Fibroblast of lung (primary cell): Measurements from ENCODE around the gene CST9. TPM values are rescaled to one million over a fixed set of nuclear protein-coding genes. Genes with fewer than 3 reads are reported as not detected.

Experiments
- DNase-seq, 2 donors: peaks; one replicate each; pipeline versions ENCODE4 v3.0.0 to v3.0.0-alpha.2; 2010; ENCODE audit warnings: low read depth in 2 of 2
- H2AFZ ChIP-seq: 2 replicates; pipeline ENCODE4 v1.5.1; 2012; ENCODE audit warnings: low read length, control low read depth, inconsistent platforms
- H3K27ac ChIP-seq: 2 replicates; pipeline ENCODE4 v1.5.1; 2011; ENCODE audit warnings: low read length, control low read depth; ENCODE audit not compliant: insufficient read depth
- H3K27me3 ChIP-seq: 2 replicates; pipeline ENCODE4 v1.5.1; 2011; ENCODE audit warnings: mild to moderate bottlenecking, low read length; ENCODE audit not compliant: control insufficient read depth, insufficient read depth
- H3K36me3 ChIP-seq: 2 replicates; pipeline ENCODE4 v1.5.1; 2011; ENCODE audit warnings: low read length; ENCODE audit not compliant: control insufficient read depth, insufficient read depth
- H3K4me1 ChIP-seq: 2 replicates; pipeline ENCODE4 v1.5.1; 2011; ENCODE audit warnings: low read length; ENCODE audit not compliant: control insufficient read depth, insufficient read depth; ENCODE audit errors: extremely low read depth
- H3K4me2 ChIP-seq: 2 replicates; pipeline ENCODE4 v1.5.1; 2011; ENCODE audit warnings: low read length, control low read depth; ENCODE audit not compliant: insufficient read depth; ENCODE audit errors: extremely low read depth
- H3K4me3 ChIP-seq, 4 experiments: fragments of 200-600 bp in 1 of 4; sonication (generic) in 1 of 4; replicated peaks in 1 of 4; 2 replicates each; pipeline ENCODE4 v1.5.1; 2011 to 2016; ENCODE audit warnings: low read length in 4 of 4, low read depth in 3 of 4, mild to moderate bottlenecking in 3 of 4, control low read depth in 2 of 4, inconsistent platforms in 1 of 4, mixed read lengths in 1 of 4; ENCODE audit not compliant: insufficient read depth in 1 of 4; ENCODE audit errors: control extremely low read depth in 1 of 4
- H3K79me2 ChIP-seq: 2 replicates; pipeline ENCODE4 v1.5.1; 2012; ENCODE audit warnings: mild to moderate bottlenecking, low read length, inconsistent platforms; ENCODE audit not compliant: control insufficient read depth, insufficient read depth
- H3K9ac ChIP-seq: 2 replicates; pipeline ENCODE4 v1.5.1; 2011; ENCODE audit warnings: mild to moderate bottlenecking, low read length, control low read depth; ENCODE audit not compliant: insufficient read depth
- H3K9me3 ChIP-seq: 2 replicates; pipeline ENCODE4 v1.5.1; 2012; ENCODE audit warnings: low read depth, low read length; ENCODE audit not compliant: control insufficient read depth, insufficient read depth
- H4K20me1 ChIP-seq: 2 replicates; pipeline ENCODE4 v1.5.1; 2011; ENCODE audit warnings: low read length; ENCODE audit not compliant: control insufficient read depth, insufficient read depth; ENCODE audit errors: extremely low read depth
- EZH2 ChIP-seq: IDR thresholded peaks from 2 replicates; pipeline ENCODE4 v1.5.1; 2012; ENCODE audit warnings: low read length, control low read depth, mild to moderate bottlenecking; ENCODE audit errors: missing control alignments
- polyA plus RNA-seq, 2 donors: library from polyadenylated mRNA; depleted of rRNA in 1 of 2; stranded (reverse) in 1 of 2; unstranded in 1 of 2; fragments of >200 nt; gene quantifications; 2 replicates each; pipeline ENCODE4 v1.2.1, GENCODE V29; 2011 to 2012; ENCODE audit warnings: missing spikeins in 1 of 2
- total RNA-seq: library from RNA; depleted of rRNA; stranded (reverse); fragments of >200 nt; gene quantifications from 2 replicates; pipeline ENCODE4 v1.2.1, GENCODE V29; 2014
- TF ChIP-seq, protein P1 (sequence below), 2 donors: IDR thresholded peaks in 1 of 2; conservative IDR thresholded peaks in 1 of 2; 1 replicate in 1 of 2; 2 replicates in 1 of 2; pipeline ENCODE4 v1.5.1; 2011 to 2012; ENCODE audit warnings: low read length in 2 of 2, control low read depth in 1 of 2, inconsistent platforms in 1 of 2, low read depth in 1 of 2, mild to moderate bottlenecking in 1 of 2

Gene CST9
- total and polyA plus RNA-seq, 2 donors (not counting 1 experiment from before 2014, with no cell fraction given), result not detected

DNA sequence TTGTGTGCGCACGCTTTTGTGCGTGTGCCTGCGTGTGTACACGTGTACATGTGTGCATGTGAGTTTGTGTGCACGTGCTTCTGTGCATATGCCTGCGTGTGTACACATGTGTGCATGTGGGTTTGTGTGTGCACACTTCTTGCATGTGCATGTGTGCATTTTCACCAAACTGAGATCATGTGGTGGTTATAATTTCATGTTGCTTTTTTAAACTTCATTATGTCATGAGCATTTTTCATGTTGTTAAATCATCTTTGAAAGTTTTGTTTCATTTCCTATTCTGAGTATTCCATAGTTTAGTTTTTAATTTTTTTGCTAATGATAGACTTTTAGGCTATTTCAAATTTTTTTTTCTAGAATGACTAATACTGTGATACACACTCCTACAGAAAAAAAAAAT, 38.4 kb upstream of the CST9 start:
- H3K27me3 ChIP-seq, result no peaks in the 10 kb centered on the region
- H3K27ac ChIP-seq, result no peak overlapping the region
- no peaks in the 10 kb centered on the region for H3K9me3 ChIP-seq
- H4K20me1 ChIP-seq, result no peaks in the 10 kb centered on the region
- H3K9ac ChIP-seq, result no peak overlapping the region
- TF ChIP-seq, protein P1, sequence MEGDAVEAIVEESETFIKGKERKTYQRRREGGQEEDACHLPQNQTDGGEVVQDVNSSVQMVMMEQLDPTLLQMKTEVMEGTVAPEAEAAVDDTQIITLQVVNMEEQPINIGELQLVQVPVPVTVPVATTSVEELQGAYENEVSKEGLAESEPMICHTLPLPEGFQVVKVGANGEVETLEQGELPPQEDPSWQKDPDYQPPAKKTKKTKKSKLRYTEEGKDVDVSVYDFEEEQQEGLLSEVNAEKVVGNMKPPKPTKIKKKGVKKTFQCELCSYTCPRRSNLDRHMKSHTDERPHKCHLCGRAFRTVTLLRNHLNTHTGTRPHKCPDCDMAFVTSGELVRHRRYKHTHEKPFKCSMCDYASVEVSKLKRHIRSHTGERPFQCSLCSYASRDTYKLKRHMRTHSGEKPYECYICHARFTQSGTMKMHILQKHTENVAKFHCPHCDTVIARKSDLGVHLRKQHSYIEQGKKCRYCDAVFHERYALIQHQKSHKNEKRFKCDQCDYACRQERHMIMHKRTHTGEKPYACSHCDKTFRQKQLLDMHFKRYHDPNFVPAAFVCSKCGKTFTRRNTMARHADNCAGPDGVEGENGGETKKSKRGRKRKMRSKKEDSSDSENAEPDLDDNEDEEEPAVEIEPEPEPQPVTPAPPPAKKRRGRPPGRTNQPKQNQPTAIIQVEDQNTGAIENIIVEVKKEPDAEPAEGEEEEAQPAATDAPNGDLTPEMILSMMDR (conservative IDR thresholded peaks at IDR 0.05 in 1 of 2, IDR thresholded peaks at IDR 0.05 in 1 of 2; ENCODE audit: low read depth in 1 of 2, low read length in 2 of 2), result no peak
- TF ChIP-seq EZH2, result no peak
- H3K4me2 ChIP-seq, result no peak overlapping the region
- H3K4me1 ChIP-seq, result peaks cover 12% of the 10 kb centered on the region
- no peak for DNase-seq
- H3K79me2 ChIP-seq, result no peaks in the 10 kb centered on the region
- H3K4me3 ChIP-seq, result no peak overlapping the region
- H2AFZ ChIP-seq, result no peak overlapping the region
- no peaks in the 10 kb centered on the region for H3K36me3 ChIP-seq

DNA sequence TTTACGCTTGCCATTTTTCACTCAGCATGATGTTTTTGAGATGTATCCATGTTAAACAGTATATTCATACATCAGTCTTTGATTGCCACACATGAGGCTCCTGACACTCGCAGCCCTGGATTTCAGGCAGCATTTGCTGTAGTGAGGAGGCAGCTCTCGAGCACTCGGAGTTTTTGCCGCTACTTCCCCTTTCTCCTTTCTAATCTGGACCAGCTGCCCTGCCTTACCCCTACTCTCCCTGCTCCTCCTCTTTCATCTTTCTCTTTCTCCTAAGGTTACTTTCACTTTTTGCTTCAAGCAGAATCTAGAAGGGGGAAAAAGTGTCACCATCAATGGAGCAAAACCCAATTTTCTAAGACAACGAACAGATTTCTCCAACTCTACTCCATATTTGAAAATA, 37.9 kb upstream of the CST9 start:
- no peak for DNase-seq
- Histone ChIP-seq H3K27me3 (no peaks in the 10 kb centered on the region), H3K9ac (no peak overlapping the region), H2AFZ (no peak overlapping the region), H3K9me3 (no peaks in the 10 kb centered on the region), H3K4me3 (no peak overlapping the region), H3K4me1 (peaks cover 12% of the 10 kb centered on the region), H3K4me2 (no peak overlapping the region), H4K20me1 (no peaks in the 10 kb centered on the region), H3K27ac (no peak overlapping the region), H3K79me2 (no peaks in the 10 kb centered on the region), H3K36me3 (no peaks in the 10 kb centered on the region)
- no peak for TF ChIP-seq EZH2
- TF ChIP-seq, protein P1 (conservative IDR thresholded peaks at IDR 0.05 in 1 of 2, IDR thresholded peaks at IDR 0.05 in 1 of 2; ENCODE audit: low read depth in 1 of 2, low read length in 2 of 2), result no peak

DNA sequence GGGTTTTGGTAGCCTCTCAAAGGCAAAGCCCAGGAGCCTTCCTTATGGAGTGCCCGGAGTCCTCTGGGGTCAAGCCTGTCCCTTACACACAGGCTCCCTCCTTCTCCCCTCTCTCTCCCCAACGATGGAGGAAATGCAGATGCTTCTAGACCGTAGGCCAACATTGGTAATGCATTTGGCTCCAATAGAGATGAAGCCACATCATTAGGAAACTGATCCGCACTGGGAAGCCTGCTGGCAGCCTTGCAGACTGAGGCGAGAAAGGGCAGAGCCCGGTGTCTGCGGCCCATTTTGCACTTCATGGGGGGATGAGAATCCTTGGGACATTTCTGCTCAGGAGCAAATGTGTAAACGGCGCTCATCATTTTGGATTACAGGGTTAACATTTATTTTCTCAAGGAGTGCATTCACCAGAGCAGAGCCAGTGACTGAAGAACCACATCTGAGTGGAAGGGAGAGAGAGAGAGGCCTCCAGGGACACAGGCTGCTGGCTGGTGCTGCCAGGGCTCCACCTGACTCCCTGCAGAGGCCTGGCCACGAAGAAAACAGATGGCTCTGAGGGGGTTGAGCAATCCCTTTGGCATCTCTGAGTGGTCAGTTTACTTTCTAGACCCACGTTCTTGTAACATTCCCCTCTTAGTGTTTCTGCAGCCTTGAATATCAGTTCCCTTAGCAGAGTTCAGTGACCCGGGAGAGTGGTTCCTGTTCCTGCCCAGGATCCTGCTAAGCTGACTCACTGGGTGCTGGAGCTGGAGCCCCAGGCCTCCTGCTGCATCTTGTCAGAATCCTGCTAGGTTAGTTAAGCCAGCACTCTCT, 36.4 kb upstream of the CST9 start:
- Histone ChIP-seq H3K9me3 (no peaks in the 10 kb centered on the region), H3K4me3 (no peak overlapping the region), H3K79me2 (peaks cover 1% of the 10 kb centered on the region), H3K27ac (no peak overlapping the region), H3K27me3 (no peaks in the 10 kb centered on the region), H4K20me1 (no peaks in the 10 kb centered on the region), H2AFZ (no peak overlapping the region), H3K4me2 (peak overlapping the region; percentile 41), H3K4me1 (peaks cover 12% of the 10 kb centered on the region), H3K36me3 (no peaks in the 10 kb centered on the region), H3K9ac (no peak overlapping the region)
- DNase-seq, result peak; percentile 72 to 89
- TF ChIP-seq EZH2, result no peak
